Kasumi-1 (cell line): Measurements from ENCODE around the gene IPO13.

ENCODE experiments used
- DNase-seq, 2 experiments: peaks; one replicate each; lab custom pipeline; 2025; lab: John Stamatoyannopoulos, UW

IPO13 gene

DNA sequence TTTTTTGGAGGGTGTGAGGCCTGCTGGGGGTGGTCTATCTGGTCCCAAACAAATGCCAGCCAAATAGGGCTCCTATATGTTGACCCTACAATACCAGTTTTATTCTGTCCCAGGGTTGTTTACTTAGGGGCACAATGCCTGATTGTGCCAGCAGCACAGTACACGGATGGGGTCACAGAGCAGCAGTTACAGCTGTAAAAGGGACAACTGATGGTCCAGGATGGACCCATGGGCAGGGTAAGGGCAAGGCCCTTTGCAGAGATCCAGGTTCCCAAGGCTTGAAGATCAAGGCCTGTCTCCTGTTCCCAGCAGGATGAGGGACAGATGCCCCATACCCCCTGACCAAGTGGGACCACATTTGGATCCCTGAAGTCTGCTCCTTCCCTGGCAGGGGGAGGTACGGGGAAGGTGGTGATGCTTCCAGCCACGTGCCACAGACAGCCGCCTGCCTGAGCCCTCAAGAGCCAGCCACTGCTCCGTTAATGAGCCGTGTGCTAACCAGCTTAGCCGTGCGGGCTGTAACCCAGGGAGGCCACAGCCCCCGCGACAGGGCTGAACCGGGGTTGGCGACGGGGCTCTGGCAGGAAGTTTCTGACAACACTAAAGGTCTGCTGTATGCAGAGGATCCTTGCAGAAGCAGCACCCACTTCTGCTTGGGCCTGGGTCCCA is 66.3 kb downstream of the IPO13 start:
- peak; percentile 34 to 63 for DNase-seq

DNA sequence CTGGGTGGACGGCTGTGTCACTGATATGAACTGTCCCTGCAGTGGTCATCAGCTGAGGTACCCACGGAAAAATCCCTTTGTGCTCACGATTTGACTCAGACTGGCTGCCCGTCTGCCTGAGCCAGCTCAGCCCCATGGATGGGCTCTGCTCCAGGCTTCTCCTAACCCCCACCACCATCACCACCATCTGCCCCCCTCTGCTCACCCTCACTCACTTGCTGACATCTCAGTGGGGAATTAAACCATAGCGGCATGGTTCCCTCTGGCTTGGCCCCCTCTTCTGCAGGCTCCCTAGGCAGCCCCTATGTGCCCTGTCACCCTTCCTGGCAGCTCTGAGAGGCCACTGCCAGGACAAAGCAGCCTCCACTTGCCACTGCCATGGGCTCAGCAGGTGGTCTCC is 67.2 kb downstream of the IPO13 start:
- no peak for DNase-seq

DNA sequence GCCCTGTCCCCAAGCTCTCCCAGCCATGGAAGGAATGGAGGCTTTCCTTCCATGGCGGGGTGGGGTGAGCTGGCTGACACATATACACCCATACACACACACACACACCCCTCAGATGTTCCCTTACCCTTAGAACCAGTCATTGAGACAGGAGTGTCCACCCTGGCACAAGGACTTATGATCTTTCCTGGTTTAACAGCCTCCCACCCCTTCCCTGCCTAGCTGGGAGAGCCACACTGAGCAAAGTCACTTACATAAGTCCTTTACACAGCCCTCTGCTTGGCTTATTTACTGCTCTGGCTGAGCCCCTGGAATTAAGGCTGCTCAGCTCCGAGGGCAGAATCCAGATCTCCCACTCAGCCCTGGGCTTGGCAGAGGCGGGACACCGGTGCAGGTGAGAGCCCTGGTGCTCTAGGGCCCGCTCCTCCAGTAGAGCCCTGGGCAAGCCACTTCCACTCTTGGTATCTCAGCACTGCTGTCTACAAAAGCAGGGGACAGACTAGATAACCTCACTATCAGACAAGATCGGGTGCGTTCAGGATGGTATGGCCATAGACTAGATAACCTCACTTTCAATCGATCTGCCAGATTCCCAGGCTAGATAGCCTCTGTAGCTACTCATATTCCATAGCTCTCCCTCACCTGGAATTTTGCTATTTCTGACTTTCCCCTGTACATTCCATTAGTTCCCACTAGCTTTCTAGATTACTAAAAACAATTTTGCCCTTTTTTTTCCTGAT is 67.8 kb downstream of the IPO13 start:
- no peak for DNase-seq

DNA sequence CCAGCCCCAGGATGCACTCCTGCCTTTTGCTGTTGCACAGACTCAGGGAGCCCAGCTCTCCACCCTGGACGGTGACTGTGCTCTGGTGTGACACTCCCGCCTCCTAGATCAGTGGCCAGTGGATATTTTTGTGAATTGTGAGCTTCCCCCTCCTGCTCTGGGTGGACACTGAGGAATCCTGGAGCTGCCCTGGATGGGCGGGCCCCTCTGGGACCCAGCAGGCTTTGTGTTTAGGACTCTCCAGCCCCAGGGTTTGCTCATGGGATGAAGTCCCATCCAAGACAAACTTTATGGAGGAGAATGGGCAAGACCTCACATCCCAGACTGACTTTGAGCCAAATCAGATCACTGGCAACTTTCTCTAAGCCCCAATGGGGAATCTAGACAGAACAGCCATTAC is 68.5 kb downstream of the IPO13 start:
- DNase-seq = no peak

DNA sequence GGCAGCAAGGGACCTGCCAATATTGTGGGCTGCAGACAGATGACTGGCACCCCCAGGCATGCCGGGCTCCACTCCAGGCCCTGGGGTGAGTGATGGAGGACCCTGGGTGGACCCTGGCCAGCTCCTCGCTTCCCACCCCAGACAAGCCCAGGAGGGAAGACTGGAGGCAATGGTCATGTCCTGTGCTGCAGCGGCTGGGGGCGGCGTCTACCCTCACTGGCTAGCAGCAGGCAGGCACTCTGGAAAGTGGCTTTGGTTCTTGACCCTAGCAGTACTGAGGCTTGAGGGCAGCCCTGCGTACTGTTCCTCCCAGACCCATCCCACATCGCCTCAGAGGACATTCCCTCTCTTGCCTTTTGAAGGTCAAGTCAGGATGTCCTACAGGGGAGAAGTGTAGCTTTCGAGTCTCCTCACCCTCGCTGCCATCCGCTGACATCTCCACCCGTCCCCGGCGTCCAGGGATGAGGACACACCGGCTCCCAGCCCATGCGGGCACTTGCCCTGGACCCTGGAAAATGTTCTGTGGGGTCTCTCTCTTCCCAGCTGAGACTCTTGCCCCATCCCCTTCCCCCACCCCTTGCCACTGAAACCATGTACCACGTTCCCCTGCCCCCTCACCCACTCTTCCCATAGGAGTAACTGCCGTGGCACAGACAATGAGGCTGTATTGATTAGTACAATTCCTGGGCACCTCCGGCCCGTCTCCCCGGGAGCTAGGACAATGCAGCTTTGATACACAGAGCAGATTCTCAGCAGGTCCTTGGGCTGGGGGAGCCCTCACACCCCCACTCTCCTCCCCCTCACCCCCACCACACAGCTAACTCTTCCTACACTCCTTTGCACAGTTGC is 69.5 kb downstream of the IPO13 start:
- DNase-seq = no peak

DNA sequence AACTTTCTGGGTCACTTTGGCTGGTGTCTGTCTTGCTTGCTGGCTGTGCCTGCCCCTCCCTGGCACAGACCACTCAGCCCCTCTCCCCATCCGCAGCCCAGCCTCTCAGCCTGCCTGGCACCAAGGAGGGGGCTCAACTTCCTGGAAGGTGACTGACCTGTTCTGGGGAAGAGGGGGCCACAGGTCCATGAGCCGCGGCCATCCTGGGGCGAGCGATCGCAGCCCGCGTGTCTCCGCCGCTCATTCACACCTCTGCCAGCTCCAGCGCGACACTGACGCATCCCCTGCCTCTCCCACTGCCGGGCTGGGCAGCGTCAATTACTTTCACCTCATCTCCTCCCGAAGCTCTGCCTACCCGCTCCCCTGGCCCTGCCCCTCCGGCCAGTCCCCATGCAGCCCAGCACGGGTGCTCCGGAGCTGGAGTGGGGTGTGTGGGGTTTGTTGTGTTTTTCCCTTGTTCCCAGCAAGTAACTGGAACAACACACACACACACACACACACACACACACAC is 70.2 kb downstream of the IPO13 start:
- no peak for DNase-seq
